Measurements from ENCODE around the gene GRIN3B. TPM values are rescaled to one million over a fixed set of nuclear protein-coding genes. Genes with fewer than 3 reads are reported as not detected.
A peak's percentile ranks its signal among the peaks of the same experiment; 100 is the strongest.

Gene GRIN3B
- total RNA-seq, 1 donor from 2014 or later: not detected

GRCh38 chr19:1015061-1015781, 15.0 kb downstream of the GRIN3B start:
- peaks cover 67% of the 10 kb centered on the region for H3K4me1 ChIP-seq
- no peak overlapping the region for H3K4me3 ChIP-seq
- no peaks in the 10 kb centered on the region for H3K9me3 ChIP-seq
- DNase-seq (ENCODE audit: extremely low spot score in 2 of 2): no peak
- peaks cover 0 to 29% of the 10 kb centered on the region in 2 donors for H3K36me3 ChIP-seq
- intact Hi-C loops (cut with DNase I): no loop called here
- TF ChIP-seq POLR2A (IDR thresholded peaks at IDR 0.05): no peak
- no peak for TF ChIP-seq CTCF (IDR thresholded peaks at IDR 0.05)
- TF ChIP-seq POLR2AphosphoS5 (IDR thresholded peaks at IDR 0.05; ENCODE audit: insufficient read depth in 1 of 2, low read depth in 1 of 2): no peak
- no peaks in the 10 kb centered on the region for H3K27me3 ChIP-seq
- peak overlapping the region; percentile 76 for H3K27ac ChIP-seq

- no peak for TF ChIP-seq CTCF (IDR thresholded peaks at IDR 0.05)
- Histone ChIP-seq H3K4me3 (no peak overlapping the region), H3K27me3 (no peaks in the 10 kb centered on the region), H3K4me1 (peaks cover 62% of the 10 kb centered on the region), H3K36me3 (peaks cover 0 to 21% of the 10 kb centered on the region in 2 donors), H3K27ac (peak overlapping the region; percentile 76), H3K9me3 (no peaks in the 10 kb centered on the region)
- DNase-seq (ENCODE audit: extremely low spot score in 2 of 2): no peak
- intact Hi-C loops (cut with DNase I): no loop called here
Measured at GRCh38 chr19:1015782-1016646, 15.8 kb downstream of the GRIN3B start.

- H3K4me3 ChIP-seq: peak overlapping the region in 1 of 2 donors; percentile 21
- intact Hi-C loops (cut with DNase I): no loop called here
- DNase-seq (ENCODE audit: extremely low spot score in 2 of 2): no peak
Measured at GRCh38 chr19:1016647-1017114, 16.5 kb downstream of the GRIN3B start.

GRCh38 chr19:1017115-1017905, 17.1 kb downstream of the GRIN3B start:
- Histone ChIP-seq H3K4me1 (peaks cover 69% of the 10 kb centered on the region), H3K27ac (peak overlapping the region; percentile 76), H3K9me3 (no peaks in the 10 kb centered on the region), H3K4me3 (peak overlapping the region; percentile 3 to 21), H3K36me3 (peaks cover 0 to 8% of the 10 kb centered on the region in 2 donors), H3K27me3 (no peaks in the 10 kb centered on the region)
- TF ChIP-seq POLR2AphosphoS5 (IDR thresholded peaks at IDR 0.05; ENCODE audit: insufficient read depth in 1 of 2, low read depth in 1 of 2): no peak
- TF ChIP-seq CTCF (IDR thresholded peaks at IDR 0.05): no peak
- TF ChIP-seq POLR2A (IDR thresholded peaks at IDR 0.05): no peak
- intact Hi-C loops (cut with DNase I): no loop called here
- DNase-seq (ENCODE audit: extremely low spot score in 2 of 2): no peak

More at GRCh38 chr19:1016647-1017114, 16.5 kb downstream of the GRIN3B start:
- Histone ChIP-seq H3K4me1 (peaks cover 63% of the 10 kb centered on the region), H3K36me3 (peaks cover 0 to 14% of the 10 kb centered on the region in 2 donors), H3K9me3 (no peaks in the 10 kb centered on the region), H3K27ac (peak overlapping the region; percentile 76), H3K27me3 (no peaks in the 10 kb centered on the region)
- TF ChIP-seq CTCF (IDR thresholded peaks at IDR 0.05): no peak
- peak in 1 of 2 donors; percentile 67 for TF ChIP-seq POLR2AphosphoS5 (IDR thresholded peaks at IDR 0.05; ENCODE audit: insufficient read depth in 1 of 2, low read depth in 1 of 2)

Measured in vagina (tissue), 2 donors.